HG03354 (cell line): ENCODE data around the gene CTDSPL.

ENCODE experiments used
- ATAC-seq: cut with Tn5 transposase; IDR thresholded peaks from one replicate; pipeline ENCODE4 v1.9.1; 2021; ENCODE audit warnings: mild to moderate bottlenecking; ENCODE audit not compliant: unreplicated experiment, poor library complexity, severe bottlenecking

The CTDSPL gene

GRCh38 chr3:37993820-37994638 is 132.3 kb downstream of the CTDSPL start:
- ATAC-seq: peak; percentile 63

DNA sequence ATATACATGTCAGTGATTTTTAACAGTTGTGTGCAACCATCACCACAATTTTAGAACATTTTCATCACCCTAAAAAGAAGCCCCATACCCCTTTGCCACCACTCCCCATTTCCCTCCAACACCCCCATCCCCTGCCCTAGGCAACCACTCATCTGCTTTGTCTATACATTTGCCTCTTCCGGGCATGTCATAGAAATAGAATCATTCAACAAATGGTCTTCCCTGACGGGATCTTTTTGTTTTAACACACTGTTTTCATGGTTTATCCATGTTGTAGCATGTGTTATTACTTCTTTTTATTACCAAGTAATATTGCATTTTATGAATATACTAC is 132.9 kb downstream of the CTDSPL start:
- no peak for ATAC-seq

GRCh38 chr3:37995652-37996641 is 134.3 kb downstream of the CTDSPL start:
- no peak for ATAC-seq

- ATAC-seq: peak; percentile 62
Observed at GRCh38 chr3:37996785-37997301, 135.2 kb downstream of the CTDSPL start.

GRCh38 chr3:37997342-37997741 is 135.7 kb downstream of the CTDSPL start:
- ATAC-seq: no peak

GRCh38 chr3:37997791-37998370 is 136.2 kb downstream of the CTDSPL start:
- ATAC-seq: no peak

DNA sequence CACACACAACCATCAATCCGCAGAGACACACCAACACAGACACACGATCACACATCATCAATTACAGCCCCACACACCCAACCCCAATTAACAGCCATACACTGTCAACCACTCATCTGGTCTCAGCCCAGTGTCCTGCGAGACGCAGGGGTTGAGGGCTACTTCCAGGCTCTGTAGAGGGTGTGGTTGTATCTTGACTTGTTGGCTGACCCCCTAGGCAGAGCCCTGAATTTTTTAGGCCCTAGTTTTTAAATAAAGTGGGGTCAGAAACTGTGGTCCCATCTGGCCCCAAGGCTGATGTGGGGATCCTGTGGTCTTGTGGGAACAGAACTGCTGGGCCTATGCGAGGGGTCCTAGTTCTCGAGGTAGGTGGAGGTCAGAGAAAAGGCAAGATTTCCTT is 138.2 kb downstream of the CTDSPL start:
- ATAC-seq: no peak

DNA sequence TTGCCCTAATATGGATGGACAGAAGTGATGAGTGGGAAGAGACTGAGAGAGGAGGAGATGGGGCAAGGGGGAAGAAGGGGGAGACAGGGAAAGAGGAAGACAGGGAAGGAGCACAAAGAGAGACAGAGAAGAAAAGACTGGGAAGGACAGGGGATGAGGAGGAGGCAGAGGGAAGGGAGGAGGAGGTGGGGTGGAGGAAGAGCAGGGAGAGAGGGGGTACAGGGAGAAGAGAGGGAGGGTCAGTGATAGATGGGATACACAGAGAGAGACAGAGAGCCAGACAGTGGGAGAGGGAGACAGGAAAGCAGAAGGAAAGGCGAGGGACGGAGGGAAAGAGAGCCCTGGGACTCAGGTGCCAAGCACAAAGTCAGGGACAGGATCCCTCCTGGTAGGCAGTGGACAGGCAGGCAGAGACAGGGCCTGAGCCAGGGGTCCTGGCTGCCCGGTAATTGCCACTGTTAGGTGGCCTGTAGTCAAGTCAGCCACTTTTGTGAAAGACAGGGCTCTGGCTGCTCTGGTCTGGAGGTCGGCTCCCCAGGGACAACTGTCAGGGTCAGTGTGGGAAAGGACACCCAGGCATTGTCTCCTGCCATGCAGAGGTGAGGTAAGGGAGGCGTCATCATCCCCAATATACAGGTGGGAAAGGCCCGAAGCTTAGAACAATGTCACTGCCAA is 138.7 kb downstream of the CTDSPL start:
- ATAC-seq: no peak

GRCh38 chr3:38000965-38001455 is 139.3 kb downstream of the CTDSPL start:
- ATAC-seq: no peak

DNA sequence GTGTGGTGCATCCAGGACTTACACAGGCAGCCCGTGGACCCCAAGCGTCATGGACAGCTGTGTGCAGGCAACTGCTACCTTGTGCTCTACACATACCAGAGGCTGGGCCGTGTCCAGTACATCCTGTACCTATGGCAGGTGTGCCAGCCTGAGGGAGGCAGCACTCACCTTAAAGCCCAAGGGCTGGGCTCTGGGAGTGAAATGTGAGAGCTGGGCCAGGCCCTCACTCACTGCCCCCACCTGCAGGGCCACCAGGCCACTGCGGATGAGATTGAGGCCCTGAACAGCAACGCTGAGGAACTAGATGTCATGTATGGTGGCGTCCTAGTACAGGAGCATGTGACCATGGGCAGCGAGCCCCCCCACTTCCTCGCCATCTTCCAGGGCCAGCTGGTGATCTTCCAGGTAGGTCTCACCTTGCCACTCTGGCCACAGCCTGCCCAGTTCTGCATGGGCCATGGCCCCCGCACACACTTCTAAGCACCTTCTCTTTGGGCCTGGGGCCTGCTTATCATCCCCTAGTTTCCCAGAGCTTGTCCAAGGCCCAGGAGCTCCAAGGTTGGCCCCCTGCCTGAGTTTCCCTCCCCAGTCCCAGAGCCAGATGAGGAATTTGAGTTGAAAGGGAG is 139.9 kb downstream of the CTDSPL start:
- ATAC-seq: no peak

GRCh38 chr3:38002291-38002876 is 140.7 kb downstream of the CTDSPL start:
- ATAC-seq: no peak

GRCh38 chr3:38002940-38003339 is 141.3 kb downstream of the CTDSPL start:
- no peak for ATAC-seq

- ATAC-seq: no peak
Observed at GRCh38 chr3:38003371-38003816, 141.7 kb downstream of the CTDSPL start.

DNA sequence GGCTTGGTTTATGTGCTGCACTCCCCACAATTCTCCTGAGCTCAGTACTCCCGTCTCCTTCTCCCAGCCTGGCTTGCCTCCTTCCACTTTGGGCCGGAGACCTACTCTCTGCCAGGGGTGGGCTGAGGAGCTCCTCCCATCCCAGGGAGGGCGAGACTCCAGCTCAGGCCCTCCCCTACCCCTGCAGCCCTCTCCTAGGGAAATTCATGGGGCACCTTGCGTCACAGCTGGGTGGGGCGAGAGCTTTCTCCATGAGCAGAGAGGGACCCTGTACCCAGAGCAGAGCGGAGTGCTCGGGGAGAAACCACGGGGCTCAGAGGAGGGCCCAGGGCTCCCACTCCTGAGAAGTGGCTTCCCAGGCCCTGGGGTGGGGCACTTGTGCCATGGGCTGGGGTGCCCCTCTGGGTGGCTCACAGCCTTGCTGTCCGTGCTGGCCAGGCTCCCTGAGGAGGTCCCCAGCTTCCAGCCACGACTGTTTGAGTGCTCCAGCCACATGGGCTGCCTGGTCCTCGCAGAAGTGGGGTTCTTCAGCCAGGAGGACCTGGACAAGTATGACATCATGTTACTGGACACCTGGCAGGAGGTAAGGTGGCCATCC is 142.2 kb downstream of the CTDSPL start:
- no peak for ATAC-seq

GRCh38 chr3:38004415-38005075 is 142.9 kb downstream of the CTDSPL start:
- ATAC-seq: peak; percentile 68

GRCh38 chr3:38005076-38006020 is 143.7 kb downstream of the CTDSPL start:
- no peak for ATAC-seq

- no peak for ATAC-seq
Observed at GRCh38 chr3:38006031-38006430, 144.4 kb downstream of the CTDSPL start.
